ENCODE data around the gene NARF.

DNA sequence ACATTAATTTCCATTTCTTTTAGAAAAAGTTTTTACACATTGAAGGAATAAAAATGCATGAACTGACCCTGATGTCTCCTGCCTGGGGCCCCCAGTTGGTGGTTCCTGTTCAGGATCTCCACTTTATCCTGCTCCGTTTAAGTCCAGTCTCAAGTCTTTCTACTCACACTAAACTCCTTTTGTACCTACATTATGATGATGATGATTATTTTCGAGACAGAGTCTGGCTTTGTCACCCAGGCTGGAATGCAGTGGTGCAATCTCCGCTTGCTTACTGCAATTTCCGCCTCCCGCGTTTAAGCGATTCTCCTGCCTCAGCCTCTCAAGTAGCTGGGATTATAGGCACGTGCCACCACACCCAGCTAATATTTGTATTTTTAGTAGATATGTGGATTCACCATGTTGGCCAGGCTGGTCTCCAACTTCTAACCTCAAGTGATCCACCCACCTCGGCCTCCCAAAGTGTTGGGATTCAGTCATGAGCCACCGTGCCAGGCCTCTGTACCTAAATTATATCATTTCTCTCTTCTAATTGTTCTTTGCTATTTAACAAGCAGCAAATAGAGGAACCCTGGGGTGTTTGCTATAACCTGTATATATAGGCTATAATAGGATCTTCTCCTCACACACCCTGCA is 58.8 kb downstream of the NARF start:
- TF ChIP-seq GABPA (IDR thresholded peaks at IDR 0.05; ENCODE audit: low read depth) (no peak), TAF1 (IDR thresholded peaks at IDR 0.05; ENCODE audit: borderline replicate concordance, low read depth, low read length) (no peak), RAD21 (IDR thresholded peaks at IDR 0.05; ENCODE audit: low read length) (no peak), POLR2AphosphoS5 (IDR thresholded peaks at IDR 0.05; ENCODE audit: low read depth, low read length) (no peak), FOXM1 (IDR thresholded peaks at IDR 0.05; ENCODE audit: low read depth) (no peak)
- TF ChIP-seq, protein P1, sequence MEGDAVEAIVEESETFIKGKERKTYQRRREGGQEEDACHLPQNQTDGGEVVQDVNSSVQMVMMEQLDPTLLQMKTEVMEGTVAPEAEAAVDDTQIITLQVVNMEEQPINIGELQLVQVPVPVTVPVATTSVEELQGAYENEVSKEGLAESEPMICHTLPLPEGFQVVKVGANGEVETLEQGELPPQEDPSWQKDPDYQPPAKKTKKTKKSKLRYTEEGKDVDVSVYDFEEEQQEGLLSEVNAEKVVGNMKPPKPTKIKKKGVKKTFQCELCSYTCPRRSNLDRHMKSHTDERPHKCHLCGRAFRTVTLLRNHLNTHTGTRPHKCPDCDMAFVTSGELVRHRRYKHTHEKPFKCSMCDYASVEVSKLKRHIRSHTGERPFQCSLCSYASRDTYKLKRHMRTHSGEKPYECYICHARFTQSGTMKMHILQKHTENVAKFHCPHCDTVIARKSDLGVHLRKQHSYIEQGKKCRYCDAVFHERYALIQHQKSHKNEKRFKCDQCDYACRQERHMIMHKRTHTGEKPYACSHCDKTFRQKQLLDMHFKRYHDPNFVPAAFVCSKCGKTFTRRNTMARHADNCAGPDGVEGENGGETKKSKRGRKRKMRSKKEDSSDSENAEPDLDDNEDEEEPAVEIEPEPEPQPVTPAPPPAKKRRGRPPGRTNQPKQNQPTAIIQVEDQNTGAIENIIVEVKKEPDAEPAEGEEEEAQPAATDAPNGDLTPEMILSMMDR (IDR thresholded peaks at IDR 0.05), result no peak
- TF ChIP-seq, protein P2, sequence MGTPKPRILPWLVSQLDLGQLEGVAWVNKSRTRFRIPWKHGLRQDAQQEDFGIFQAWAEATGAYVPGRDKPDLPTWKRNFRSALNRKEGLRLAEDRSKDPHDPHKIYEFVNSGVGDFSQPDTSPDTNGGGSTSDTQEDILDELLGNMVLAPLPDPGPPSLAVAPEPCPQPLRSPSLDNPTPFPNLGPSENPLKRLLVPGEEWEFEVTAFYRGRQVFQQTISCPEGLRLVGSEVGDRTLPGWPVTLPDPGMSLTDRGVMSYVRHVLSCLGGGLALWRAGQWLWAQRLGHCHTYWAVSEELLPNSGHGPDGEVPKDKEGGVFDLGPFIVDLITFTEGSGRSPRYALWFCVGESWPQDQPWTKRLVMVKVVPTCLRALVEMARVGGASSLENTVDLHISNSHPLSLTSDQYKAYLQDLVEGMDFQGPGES (IDR thresholded peaks at IDR 0.05; ENCODE audit: low read depth, low read length), result no peak
